ENCODE measurements around the gene POMP. TPM values are rescaled to one million over a fixed set of nuclear protein-coding genes. Genes with fewer than 3 reads are reported as not detected.

POMP gene
- total and polyA plus RNA-seq, 12 donors, result 40.1 to 187 (median 65.3) TPM

DNA sequence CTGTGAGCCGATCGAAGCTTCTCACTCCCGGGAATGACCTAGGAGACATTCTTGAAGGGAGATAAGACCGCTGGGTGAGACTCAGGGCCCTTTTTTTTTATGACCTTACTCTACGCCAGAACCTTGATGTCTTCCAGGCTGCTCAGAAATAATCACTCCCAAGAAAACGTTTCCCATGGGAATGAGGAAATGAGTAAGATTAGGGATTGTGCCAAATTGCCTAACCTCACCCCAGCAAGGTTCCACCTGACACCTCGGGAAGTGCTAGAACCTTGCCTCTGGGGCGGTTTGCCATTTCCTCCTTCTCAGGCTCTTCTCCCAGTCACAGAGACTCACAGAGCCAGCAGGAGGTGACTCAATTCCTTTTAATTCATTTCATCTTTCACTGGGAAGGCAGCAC, 57.6 kb downstream of the POMP start:
- Histone ChIP-seq H3K27ac (peak overlapping the region in 3 of 5 donors; percentile 28 to 48 (median 35)), H3K4me3 (peak overlapping the region in 1 of 4 donors; percentile 30), H3K9me3 (replicated peaks in 1 of 3) (no peaks in the 10 kb centered on the region), H3K36me3 (replicated peaks in 1 of 2) (no peaks in the 10 kb centered on the region), H3K4me1 (replicated peaks in 1 of 2) (peaks cover 7 to 28% of the 10 kb centered on the region in 2 donors), H3K27me3 (no peaks in the 10 kb centered on the region)
- intact Hi-C loops (cut with DNase I), result loop anchor here in 1 of 2 donors (10.0 kb wide), 1 partner anchor 78 kb away; no protein-coding TSS in a partner anchor
- peak in 6 of 7 donors; percentile 49 to 71 (median 60) for DNase-seq
- 17 to 26% (median 23%) methylated on average over 8 of the region's 8 CpGs for WGBS, 4 donors
- TF ChIP-seq POLR2A (IDR thresholded peaks at IDR 0.05), result no peak
- TF ChIP-seq, protein P1, sequence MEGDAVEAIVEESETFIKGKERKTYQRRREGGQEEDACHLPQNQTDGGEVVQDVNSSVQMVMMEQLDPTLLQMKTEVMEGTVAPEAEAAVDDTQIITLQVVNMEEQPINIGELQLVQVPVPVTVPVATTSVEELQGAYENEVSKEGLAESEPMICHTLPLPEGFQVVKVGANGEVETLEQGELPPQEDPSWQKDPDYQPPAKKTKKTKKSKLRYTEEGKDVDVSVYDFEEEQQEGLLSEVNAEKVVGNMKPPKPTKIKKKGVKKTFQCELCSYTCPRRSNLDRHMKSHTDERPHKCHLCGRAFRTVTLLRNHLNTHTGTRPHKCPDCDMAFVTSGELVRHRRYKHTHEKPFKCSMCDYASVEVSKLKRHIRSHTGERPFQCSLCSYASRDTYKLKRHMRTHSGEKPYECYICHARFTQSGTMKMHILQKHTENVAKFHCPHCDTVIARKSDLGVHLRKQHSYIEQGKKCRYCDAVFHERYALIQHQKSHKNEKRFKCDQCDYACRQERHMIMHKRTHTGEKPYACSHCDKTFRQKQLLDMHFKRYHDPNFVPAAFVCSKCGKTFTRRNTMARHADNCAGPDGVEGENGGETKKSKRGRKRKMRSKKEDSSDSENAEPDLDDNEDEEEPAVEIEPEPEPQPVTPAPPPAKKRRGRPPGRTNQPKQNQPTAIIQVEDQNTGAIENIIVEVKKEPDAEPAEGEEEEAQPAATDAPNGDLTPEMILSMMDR (IDR thresholded peaks at IDR 0.05), result no peak

- H3K27ac ChIP-seq, result peak overlapping the region in 2 of 5 donors; percentile 48 to 97
- no peak overlapping the region for H3K4me3 ChIP-seq
- peaks cover 7 to 28% of the 10 kb centered on the region in 2 donors for H3K4me1 ChIP-seq (replicated peaks in 1 of 2)
- H3K36me3 ChIP-seq (replicated peaks in 1 of 2), result no peaks in the 10 kb centered on the region
- no peak for TF ChIP-seq POLR2A (IDR thresholded peaks at IDR 0.05)
- TF ChIP-seq, protein P1 (IDR thresholded peaks at IDR 0.05), result no peak
- no peaks in the 10 kb centered on the region for H3K27me3 ChIP-seq
- 70 to 84% (median 76%) methylated on average over 3 of the region's 3 CpGs for WGBS, 4 donors
- intact Hi-C loops (cut with DNase I), result loop anchor here in 1 of 2 donors (10.0 kb wide), 1 partner anchor 78 kb away; no protein-coding TSS in a partner anchor
- H3K9me3 ChIP-seq (replicated peaks in 1 of 3), result no peaks in the 10 kb centered on the region
- DNase-seq, result no peak
These were observed 58.2 kb downstream of the POMP start for GRCh38 chr13:28717170-28717569.

DNA sequence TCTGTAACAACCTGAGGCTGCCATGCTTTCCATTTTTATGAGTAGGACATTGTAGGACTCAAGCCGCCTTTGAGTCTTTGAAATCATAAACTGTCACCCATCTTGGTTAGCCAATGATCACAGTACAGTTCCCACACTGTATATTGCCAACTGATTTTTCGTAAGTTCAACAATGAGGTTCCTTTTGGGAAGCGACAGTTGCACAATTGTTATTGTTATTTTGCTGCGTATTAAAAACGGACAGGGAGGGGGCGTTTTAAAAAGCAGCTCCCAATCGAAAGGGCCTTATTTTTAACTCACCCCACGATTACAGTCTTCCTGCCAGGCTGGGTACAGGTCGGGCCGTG, 59.2 kb downstream of the POMP start:
- intact Hi-C loops (cut with DNase I), result loop anchor here in 1 of 2 donors (10.0 kb wide), 1 partner anchor 77 kb away; no protein-coding TSS in a partner anchor
- DNase-seq, result no peak

GRCh38 chr13:28718543-28719226, 59.8 kb downstream of the POMP start, which contains the start of gene SLC46A3:
Gene SLC46A3 (minus strand): TSS chr13:28718970. CDS start chr13:28717998, 972 bp downstream.
- peak; percentile 79 to 90 for TF ChIP-seq POLR2A (IDR thresholded peaks at IDR 0.05)
- TF ChIP-seq, protein P1 (IDR thresholded peaks at IDR 0.05), result peak in 2 of 6 experiments; percentile 19 to 28
- 0 to 1% (median 0%) methylated on average over 16 to 78 of the region's 78 CpGs for WGBS, 4 donors
- peaks cover 7 to 28% of the 10 kb centered on the region in 2 donors for H3K4me1 ChIP-seq (replicated peaks in 1 of 2)
- peak; percentile 99 to 100 (median 99) for DNase-seq
- peak within 1 kb of the TSS in 3 of 4 donors; percentile 20 to 93 (median 49) for H3K4me3 ChIP-seq
- H3K27me3 ChIP-seq, result no peaks in the 10 kb centered on the region
- H3K27ac ChIP-seq, result peak within 1 kb of the TSS; percentile 77 to 100 (median 97)
- H3K9me3 ChIP-seq (replicated peaks in 1 of 3), result no peaks in the 10 kb centered on the region
- intact Hi-C loops (cut with DNase I), result loop anchor here in 1 of 2 donors (10.0 kb wide), 1 partner anchor 76 kb away; no protein-coding TSS in a partner anchor
- no peaks in the 10 kb centered on the region for H3K36me3 ChIP-seq (replicated peaks in 1 of 2)

More for the DNA sequence above, 59.2 kb downstream of the POMP start:
- H3K27ac ChIP-seq, result peak overlapping the region; percentile 77 to 100 (median 97)
- H3K4me3 ChIP-seq, result peak overlapping the region in 3 of 4 donors; percentile 20 to 93 (median 49)
- 3 to 5% (median 4%) methylated on average over 10 of the region's 10 CpGs for WGBS, 4 donors
- no peaks in the 10 kb centered on the region for H3K27me3 ChIP-seq
- H3K9me3 ChIP-seq (replicated peaks in 1 of 3), result no peaks in the 10 kb centered on the region
- H3K36me3 ChIP-seq (replicated peaks in 1 of 2), result no peaks in the 10 kb centered on the region
- peaks cover 7 to 28% of the 10 kb centered on the region in 2 donors for H3K4me1 ChIP-seq (replicated peaks in 1 of 2)
- no peak for TF ChIP-seq POLR2A (IDR thresholded peaks at IDR 0.05)
- TF ChIP-seq, protein P1 (IDR thresholded peaks at IDR 0.05), result no peak

Data from adrenal gland (tissue), 12 donors.